ENCODE measurements around the gene MS4A4E. TPM values are rescaled to one million over a fixed set of nuclear protein-coding genes. Genes with fewer than 3 reads are reported as not detected.

Gene MS4A4E
- total and polyA plus RNA-seq, 2 of the 8 experiments (the other 6 are each of a cell fraction or from before 2014, with no cell fraction given) = not detected

DNA sequence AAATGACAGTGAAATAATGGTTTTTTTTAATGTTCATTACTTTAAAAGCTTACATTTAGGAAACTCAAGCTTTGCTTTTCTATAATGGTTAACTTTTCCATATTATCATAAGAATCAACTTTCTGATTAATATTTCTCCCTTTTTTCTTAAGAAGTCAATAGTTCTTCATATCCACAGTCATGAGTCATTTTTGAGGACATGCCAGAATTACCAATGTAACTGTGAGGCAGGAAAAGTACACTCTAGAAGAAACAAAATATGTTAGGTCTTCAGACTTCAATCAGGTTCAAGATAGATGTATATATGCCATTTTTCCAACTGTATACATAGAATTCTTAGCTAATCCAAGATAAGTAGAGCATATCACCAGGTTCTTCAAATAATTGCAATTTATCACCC is 70.9 kb downstream of the MS4A4E start:
- Histone ChIP-seq H3K36me3 (ENCODE audit: control insufficient read depth in 2 of 4, insufficient read depth in 4 of 4, low read length in 3 of 4) (no peaks in the 10 kb centered on the region), H2BK12ac (ENCODE audit: low read depth, low read length) (no peak overlapping the region), H3K23me2 (ENCODE audit: low read depth, low read length) (no peaks in the 10 kb centered on the region), H4K20me1 (replicated peaks in 1 of 2; ENCODE audit: control insufficient read depth in 1 of 2, insufficient read depth in 2 of 2, low read length in 2 of 2) (no peaks in the 10 kb centered on the region), H2BK120ac (replicated peaks; ENCODE audit: low read depth, low read length) (no peak overlapping the region), H4K5ac (ENCODE audit: insufficient read length, low read depth, low read length) (no peak overlapping the region), H3K27me3 (replicated peaks in 1 of 4; ENCODE audit: control insufficient read depth in 3 of 4, extremely low read depth in 1 of 4, insufficient read depth in 3 of 4, low read length in 3 of 4) (no peaks in the 10 kb centered on the region), H2AFZ (ENCODE audit: low read length) (no peak overlapping the region), H3K4me3 (ENCODE audit: extremely low read depth in 1 of 4, insufficient read depth in 2 of 4, low read depth in 3 of 4, low read length in 4 of 4) (no peak overlapping the region), H3K18ac (ENCODE audit: extremely low read depth, low read length) (no peak overlapping the region), H3K27ac (ENCODE audit: low read depth, low read length) (no peak overlapping the region), H3K56ac (replicated peaks; ENCODE audit: insufficient read length, low read depth, low read length) (no peak overlapping the region), H4K8ac (ENCODE audit: extremely low read depth, insufficient read depth, low read length) (no peak overlapping the region), H3K79me2 (ENCODE audit: control insufficient read depth in 1 of 2, insufficient read depth in 2 of 2, low read length in 2 of 2) (no peaks in the 10 kb centered on the region), H2AK5ac (ENCODE audit: low read depth, low read length) (no peak overlapping the region), H3K79me1 (ENCODE audit: low read depth, low read length) (no peaks in the 10 kb centered on the region), H3K4me1 (replicated peaks in 1 of 4; ENCODE audit: control insufficient read depth in 3 of 4, insufficient read depth in 4 of 4, low read length in 3 of 4) (no peaks in the 10 kb centered on the region; a peak in 1 of 7 replicates), H3K14ac (ENCODE audit: insufficient read length) (no peak overlapping the region), H4K91ac (replicated peaks; ENCODE audit: insufficient read length, low read length) (no peak overlapping the region), H3K9ac (replicated peaks in 1 of 4; ENCODE audit: extremely low read depth in 1 of 4, low read depth in 3 of 4, low read length in 3 of 4) (no peak overlapping the region), H2BK20ac (ENCODE audit: low read length) (no peak overlapping the region), H3K4me2 (ENCODE audit: insufficient read depth in 1 of 2, low read depth in 2 of 2, low read length in 2 of 2) (no peak overlapping the region), H3K23ac (ENCODE audit: insufficient read length) (no peak overlapping the region), H2BK5ac (ENCODE audit: low read depth, low read length) (no peak overlapping the region), H3K4ac (replicated peaks; ENCODE audit: insufficient read length, low read depth, low read length) (no peak overlapping the region), H3K9me3 (ENCODE audit: insufficient read depth in 2 of 2, low read depth in 1 of 2, low read length in 1 of 2) (peaks cover 21 to 29% of the 10 kb centered on the region in 2 experiments), H2BK15ac (ENCODE audit: low read length) (no peak overlapping the region)
- POLR2A ChIA-PET (ENCODE audit: partially characterized antibody) = no interaction called here
- TF ChIP-seq PHF8 (conservative IDR thresholded peaks at IDR 0.05; ENCODE audit: low read depth, low read length) (no peak), EZH2 (IDR thresholded peaks at IDR 0.05; ENCODE audit: low read depth, low read length, severe bottlenecking) (no peak), CTBP2 (IDR thresholded peaks at IDR 0.05; ENCODE audit: borderline replicate concordance, insufficient read depth, insufficient read length, low read length) (no peak), CBX5 (IDR thresholded peaks at IDR 0.05; ENCODE audit: low read depth, low read length) (no peak), BCL11A (IDR thresholded peaks at IDR 0.05; ENCODE audit: low read depth in 2 of 2, low read length in 2 of 2) (no peak), JUND (IDR thresholded peaks at IDR 0.05; ENCODE audit: low read length) (no peak), MAX (IDR thresholded peaks at IDR 0.05) (no peak), TAF1 (IDR thresholded peaks at IDR 0.05; ENCODE audit: low read depth, low read length) (no peak), FOSL1 (IDR thresholded peaks at IDR 0.05; ENCODE audit: insufficient read depth, low read depth, low read length) (no peak)
- FAIRE-seq (no peak), DNase-seq (ENCODE audit: low read depth in 1 of 2, low spot score in 2 of 2) (no peak)
- CTCF ChIA-PET (ENCODE audit: partially characterized antibody) = interaction anchor here (1.1 to 1.7 kb wide), 3 partner anchors 11 to 79 kb away, joined by 3 to 7 read pairs (median 6); partner anchors contain the start of gene MS4A6A
